ENCODE results near the gene KRCC1. TPM values are rescaled to one million over a fixed set of nuclear protein-coding genes. Genes with fewer than 3 reads are reported as not detected.

Gene KRCC1
- total RNA-seq, 1 donor = 24.2 TPM

- H3K36me3 ChIP-seq (ENCODE audit: insufficient read depth, low read length) = no peaks in the 10 kb centered on the region
- H3K79me2 ChIP-seq (ENCODE audit: insufficient read depth, low read length) = peaks cover 54% of the 10 kb centered on the region
- peak overlapping the region; percentile 93 for H3K4me2 ChIP-seq (ENCODE audit: insufficient read depth, low read length)
- peak; percentile 46 for DNase-seq (ENCODE audit: insufficient read length, low spot score, missing footprints)
- H2AFZ ChIP-seq (ENCODE audit: low read length) = peak overlapping the region; percentile 90
- peaks cover 10% of the 10 kb centered on the region for H4K20me1 ChIP-seq (ENCODE audit: insufficient read depth, low read length)
- no peaks in the 10 kb centered on the region for H3K9me3 ChIP-seq (ENCODE audit: low read depth, low read length)
- no peak for TF ChIP-seq CTCF (IDR thresholded peaks at IDR 0.05; ENCODE audit: extremely low read depth, low read depth, low read length)
- peak overlapping the region; percentile 92 for H3K4me3 ChIP-seq (ENCODE audit: insufficient read depth, low read length)
- no peaks in the 10 kb centered on the region for H3K27me3 ChIP-seq (ENCODE audit: insufficient read depth, low read length)
- H3K27ac ChIP-seq (ENCODE audit: low read depth, low read length) = peak overlapping the region; percentile 88
- H3K4me1 ChIP-seq (ENCODE audit: insufficient read depth, low read length) = peaks cover 23% of the 10 kb centered on the region
These were observed 707 bp downstream of the KRCC1 start for GRCh38 chr2:88054782-88055370.

GRCh38 chr2:88053934-88054781 lies 1.4 kb downstream of the KRCC1 start:
- Histone ChIP-seq H4K20me1 (ENCODE audit: insufficient read depth, low read length) (peaks cover 10% of the 10 kb centered on the region), H3K4me2 (ENCODE audit: insufficient read depth, low read length) (peak overlapping the region; percentile 93), H3K27ac (ENCODE audit: low read depth, low read length) (peak overlapping the region; percentile 88), H3K9me3 (ENCODE audit: low read depth, low read length) (no peaks in the 10 kb centered on the region), H3K27me3 (ENCODE audit: insufficient read depth, low read length) (no peaks in the 10 kb centered on the region), H2AFZ (ENCODE audit: low read length) (no peak overlapping the region), H3K4me3 (ENCODE audit: insufficient read depth, low read length) (peak overlapping the region; percentile 92), H3K4me1 (ENCODE audit: insufficient read depth, low read length) (peaks cover 23% of the 10 kb centered on the region), H3K79me2 (ENCODE audit: insufficient read depth, low read length) (peaks cover 61% of the 10 kb centered on the region), H3K36me3 (ENCODE audit: insufficient read depth, low read length) (peaks cover 3% of the 10 kb centered on the region)
- TF ChIP-seq CTCF (IDR thresholded peaks at IDR 0.05; ENCODE audit: extremely low read depth, low read depth, low read length) = no peak
- no peak for DNase-seq (ENCODE audit: insufficient read length, low spot score, missing footprints)

- no peaks in the 10 kb centered on the region for H3K27me3 ChIP-seq (ENCODE audit: insufficient read depth, low read length)
- H3K4me3 ChIP-seq (ENCODE audit: insufficient read depth, low read length) = no peak overlapping the region
- no peak overlapping the region for H3K27ac ChIP-seq (ENCODE audit: low read depth, low read length)
- H4K20me1 ChIP-seq (ENCODE audit: insufficient read depth, low read length) = peaks cover 10% of the 10 kb centered on the region
- no peak overlapping the region for H2AFZ ChIP-seq (ENCODE audit: low read length)
- TF ChIP-seq CTCF (IDR thresholded peaks at IDR 0.05; ENCODE audit: extremely low read depth, low read depth, low read length) = no peak
- DNase-seq (ENCODE audit: insufficient read length, low spot score, missing footprints) = peak; percentile 75
- no peaks in the 10 kb centered on the region for H3K9me3 ChIP-seq (ENCODE audit: low read depth, low read length)
- peaks cover 23% of the 10 kb centered on the region for H3K4me1 ChIP-seq (ENCODE audit: insufficient read depth, low read length)
- H3K79me2 ChIP-seq (ENCODE audit: insufficient read depth, low read length) = peaks cover 65% of the 10 kb centered on the region
- H3K4me2 ChIP-seq (ENCODE audit: insufficient read depth, low read length) = peak overlapping the region; percentile 93
- H3K36me3 ChIP-seq (ENCODE audit: insufficient read depth, low read length) = peaks cover 8% of the 10 kb centered on the region
These were observed 2.3 kb downstream of the KRCC1 start for GRCh38 chr2:88053296-88053695.

GRCh38 chr2:88051792-88052191 lies 3.8 kb downstream of the KRCC1 start:
- Histone ChIP-seq H4K20me1 (ENCODE audit: insufficient read depth, low read length) (peaks cover 10% of the 10 kb centered on the region), H3K4me2 (ENCODE audit: insufficient read depth, low read length) (no peak overlapping the region), H3K27me3 (ENCODE audit: insufficient read depth, low read length) (no peaks in the 10 kb centered on the region), H3K9me3 (ENCODE audit: low read depth, low read length) (no peaks in the 10 kb centered on the region), H3K4me1 (ENCODE audit: insufficient read depth, low read length) (peaks cover 23% of the 10 kb centered on the region), H3K27ac (ENCODE audit: low read depth, low read length) (no peak overlapping the region), H2AFZ (ENCODE audit: low read length) (no peak overlapping the region), H3K79me2 (ENCODE audit: insufficient read depth, low read length) (peaks cover 75% of the 10 kb centered on the region), H3K4me3 (ENCODE audit: insufficient read depth, low read length) (no peak overlapping the region), H3K36me3 (ENCODE audit: insufficient read depth, low read length) (peaks cover 8% of the 10 kb centered on the region)
- DNase-seq (ENCODE audit: insufficient read length, low spot score, missing footprints) = no peak
- TF ChIP-seq CTCF (IDR thresholded peaks at IDR 0.05; ENCODE audit: extremely low read depth, low read depth, low read length) = no peak
